IMR-90 (cell line): Measurements from ENCODE around the gene BCCIP. TPM values are rescaled to one million over a fixed set of nuclear protein-coding genes. Genes with fewer than 3 reads are reported as not detected.

ENCODE experiments used
- ATAC-seq: fragments of 200-7000 bp; cut with Tn5 transposase; 2 replicates; pipeline ENCODE4 v1.9.1; 2020; ENCODE audit warnings: low read depth, mild to moderate bottlenecking, moderate library complexity
- BruUV-seq: library from RNA; stranded (reverse); fragments of 400-500 nt; replicated peaks from 2 replicates; lab custom pipeline; 2021; lab: Mats Ljungman, UMichigan
- CTCF ChIA-PET: fragments of 300-600 bp; formaldehyde crosslinking; extraction: SDS; loops from one replicate; lab custom pipeline; 2021; ENCODE audit warnings: antibody characterized with exemption; lab: Yijun Ruan, JAX
- POLR2A ChIA-PET: fragments of 300-600 bp; sonication (Branson Sonifier 250); formaldehyde crosslinking; loops from one replicate; lab custom pipeline; 2022; ENCODE audit warnings: antibody characterized with exemption; ENCODE audit not compliant: unreplicated experiment; lab: Charles Lee
- DNase-seq: peaks from one replicate; pipeline ENCODE4 v3.0.0; 2013
- H2AFZ ChIP-seq: replicated peaks from 2 replicates; pipeline ENCODE3; 2013; ENCODE audit warnings: low read length, mild to moderate bottlenecking; ENCODE audit not compliant: poor library complexity
- H2AK5ac ChIP-seq: 2 replicates; pipeline ENCODE4 v1.6.1; 2013; ENCODE audit warnings: low read depth, low read length, inconsistent platforms
- H2AK9ac ChIP-seq: replicated peaks from 2 replicates; pipeline ENCODE3; 2013; ENCODE audit warnings: mild to moderate bottlenecking, low read depth, low read length, moderate library complexity; ENCODE audit not compliant: poor library complexity
- H2BK120ac ChIP-seq: 2 replicates; pipeline ENCODE4 v1.6.1; 2013; ENCODE audit warnings: low read depth, low read length, inconsistent platforms
- H2BK15ac ChIP-seq: 3 replicates; pipeline ENCODE4 v1.6.1; 2013; ENCODE audit warnings: low read depth, low read length, inconsistent platforms
- H2BK20ac ChIP-seq: 2 replicates; pipeline ENCODE4 v1.6.1; 2013; ENCODE audit warnings: low read depth, mild to moderate bottlenecking, inconsistent platforms, low read length, moderate library complexity
- H2BK5ac ChIP-seq: 2 replicates; pipeline ENCODE4 v1.6.1; 2013; ENCODE audit warnings: mild to moderate bottlenecking, low read depth, low read length, inconsistent platforms; ENCODE audit not compliant: poor library complexity, severe bottlenecking
- H3K14ac ChIP-seq: replicated peaks from 2 replicates; pipeline ENCODE4 v1.6.1; 2013; ENCODE audit warnings: low read depth, low read length, inconsistent platforms
- H3K18ac ChIP-seq: 2 replicates; pipeline ENCODE4 v1.6.1; 2013; ENCODE audit warnings: low read depth, low read length, control low read depth
- H3K23ac ChIP-seq: 2 replicates; pipeline ENCODE4 v1.6.1; 2013; ENCODE audit warnings: low read depth, low read length, inconsistent platforms
- H3K27ac ChIP-seq: 2 replicates; pipeline ENCODE4 v1.5.1; 2013; ENCODE audit warnings: mild to moderate bottlenecking, control low read depth, low read length; ENCODE audit not compliant: insufficient read depth
- H3K27me3 ChIP-seq: 2 replicates; pipeline ENCODE4 v1.6.1; 2013; ENCODE audit warnings: low read length; ENCODE audit not compliant: control insufficient read depth, insufficient read depth
- H3K36me3 ChIP-seq: 2 replicates; pipeline ENCODE4 v1.6.1; 2013; ENCODE audit warnings: low read length, mixed read lengths; ENCODE audit not compliant: control insufficient read depth, insufficient read depth
- H3K4ac ChIP-seq: 2 replicates; pipeline ENCODE4 v1.6.1; 2013; ENCODE audit warnings: low read depth, low read length, inconsistent platforms
- H3K4me1 ChIP-seq: 2 replicates; pipeline ENCODE4 v1.6.1; 2013; ENCODE audit warnings: low read length, mixed read lengths; ENCODE audit not compliant: control insufficient read depth, insufficient read depth
- H3K4me2 ChIP-seq: 2 replicates; pipeline ENCODE4 v1.6.1; 2013; ENCODE audit warnings: low read depth, mild to moderate bottlenecking, control low read depth, low read length, moderate library complexity
- H3K4me3 ChIP-seq: 2 replicates; pipeline ENCODE4 v1.5.1; 2013; ENCODE audit warnings: low read depth, mild to moderate bottlenecking, control low read depth, low read length, moderate library complexity; ENCODE audit not compliant: insufficient read depth
- H3K56ac ChIP-seq: 2 replicates; pipeline ENCODE4 v1.6.1; 2013; ENCODE audit warnings: low read length, inconsistent platforms; ENCODE audit not compliant: insufficient read depth; ENCODE audit errors: extremely low read depth
- H3K79me1 ChIP-seq, 2 experiments: 2 replicates each; pipeline ENCODE4 v1.6.1; 2013; ENCODE audit warnings: low read length in 2 of 2, inconsistent platforms in 1 of 2, low read depth in 1 of 2
- H3K9ac ChIP-seq: 2 replicates; pipeline ENCODE4 v1.6.1; 2013; ENCODE audit warnings: low read depth, low read length, control low read depth
- H3K9me1 ChIP-seq: 2 replicates; pipeline ENCODE4 v1.6.1; 2013; ENCODE audit warnings: low read length, inconsistent platforms; ENCODE audit not compliant: insufficient read depth
- H3K9me3 ChIP-seq: 2 replicates; pipeline ENCODE4 v1.6.1; 2013; ENCODE audit warnings: low read length; ENCODE audit not compliant: control insufficient read depth, insufficient read depth
- H4K20me1 ChIP-seq: 2 replicates; pipeline ENCODE4 v1.6.1; 2013; ENCODE audit warnings: low read length, inconsistent platforms; ENCODE audit not compliant: insufficient read depth
- H4K5ac ChIP-seq: 2 replicates; pipeline ENCODE4 v1.6.1; 2013; ENCODE audit warnings: mild to moderate bottlenecking, low read depth, low read length, control low read depth
- H4K8ac ChIP-seq, 2 experiments: 2 replicates each; pipeline ENCODE4 v1.6.1; 2013; ENCODE audit warnings: low read depth in 2 of 2, low read length in 2 of 2, control low read depth in 1 of 2, inconsistent platforms in 1 of 2
- H4K91ac ChIP-seq: 2 replicates; pipeline ENCODE4 v1.6.1; 2013; ENCODE audit warnings: low read depth, low read length, inconsistent platforms; ENCODE audit not compliant: insufficient read depth
- CEBPB ChIP-seq: IDR thresholded peaks from 2 replicates; pipeline ENCODE4 v1.6.1; 2012; ENCODE audit warnings: low read depth, low read length, improper control_type of control experiment
- FOS ChIP-seq: fragments of 150-350 bp; IDR thresholded peaks from 2 replicates; pipeline ENCODE4 v1.6.1; 2016; ENCODE audit warnings: low read depth, low read length
- MAZ ChIP-seq: IDR thresholded peaks from 2 replicates; pipeline ENCODE4 v1.6.1; 2012; ENCODE audit warnings: low read depth, mild to moderate bottlenecking, low read length, improper control_type of control experiment, moderate library complexity, borderline replicate concordance
- RAD21 ChIP-seq: IDR thresholded peaks from 2 replicates; pipeline ENCODE4 v1.6.1; 2012; ENCODE audit warnings: low read length, improper control_type of control experiment
- RCOR1 ChIP-seq: IDR thresholded peaks from 2 replicates; pipeline ENCODE4 v1.6.1; 2012; ENCODE audit warnings: mild to moderate bottlenecking, low read length, improper control_type of control experiment; ENCODE audit not compliant: insufficient replicate concordance
- WGBS, 2 experiments: methylation state at CpG; one replicate each; pipeline versions ENCODE4 v1.1.5 to v1.1.7; 2013; ENCODE audit warnings: missing lambda C conversion rate in 2 of 2; ENCODE audit not compliant: insufficient read length in 1 of 2; ENCODE audit errors: extremely low coverage in 2 of 2; 5-methylcytosine and 5-hydroxymethylcytosine counted together
- dilution Hi-C: fragments of 300-500 bp; cut with HindIII; formaldehyde crosslinking; loops from one replicate; pipeline ENCODE4 v1.14.3; 2018; ENCODE audit warnings: low sequenced_read_pairs; ENCODE audit not compliant: unreplicated experiment
- in situ Hi-C: fragments of 300-500 bp; cut with MboI; formaldehyde crosslinking; loops from 3 replicates; pipeline ENCODE4 v1.14.3; 2019; ENCODE audit warnings: low sequenced_read_pairs, inconsistent platforms, mixed read lengths
- intact Hi-C: fragments of 100-400 bp; cut with micrococcal nuclease; formaldehyde crosslinking; loops from 2 replicates; pipeline ENCODE4 v1.10.0; 2022
- polyA plus RNA-seq, 3 experiments: library from polyadenylated mRNA; depleted of rRNA; stranded (reverse); fragments of >200 nt; gene quantifications; 2 replicates each; pipeline ENCODE4 v1.2.3, GENCODE V29; 2012; ENCODE audit warnings: low replicate concordance in 1 of 3
- total RNA-seq: library from RNA; depleted of rRNA; stranded (reverse); fragments of >200 nt; gene quantifications from 2 replicates; pipeline ENCODE4 v1.2.3, GENCODE V29; 2012
- TF ChIP-seq, protein P1 (sequence below): fragments of 150-350 bp; IDR thresholded peaks from 2 replicates; pipeline ENCODE4 v1.6.1; 2017; ENCODE audit warnings: mild to moderate bottlenecking, antibody characterized with exemption, low read length, low read depth
- TF ChIP-seq, protein P2 (sequence below): fragments of 150-350 bp; IDR thresholded peaks from 2 replicates; pipeline ENCODE4 v1.6.1; 2016; ENCODE audit warnings: low read depth, mild to moderate bottlenecking, low read length, moderate library complexity, borderline replicate concordance

Gene BCCIP
- total and polyA plus RNA-seq, 2 of the 4 experiments (the other 2 are of a cell fraction) = 31.9 to 49.2 TPM

DNA sequence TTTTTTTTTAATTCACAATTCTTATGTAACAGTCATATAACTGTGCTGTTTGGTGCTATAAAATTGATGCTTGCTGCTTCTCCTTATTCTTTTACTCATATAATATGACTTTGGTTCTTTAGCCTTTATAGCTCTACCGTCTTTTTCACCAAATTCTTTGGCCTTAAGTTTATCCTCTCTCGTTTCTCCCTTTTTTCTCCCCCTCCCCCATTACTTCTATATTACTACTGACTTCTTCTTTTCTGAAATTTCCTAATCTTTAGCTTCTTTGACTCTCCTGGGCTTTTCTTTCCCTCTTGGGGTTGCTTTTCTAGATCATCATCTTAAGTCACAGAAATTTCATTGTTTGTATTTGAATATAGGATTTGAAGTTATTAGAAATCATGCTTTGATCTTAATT, 3.8 kb downstream of the BCCIP start:
- WGBS, 2 experiments = 86 to 100% methylated on average over 1 to 2 of the region's 2 CpGs
- H3K56ac ChIP-seq = no peak overlapping the region
- POLR2A ChIA-PET = no interaction called here

More for the DNA sequence above, 3.8 kb downstream of the BCCIP start:
- no peak for ATAC-seq
- H2AFZ ChIP-seq = no peak overlapping the region
- no peak overlapping the region for H4K91ac ChIP-seq
- no peaks in the 10 kb centered on the region for H3K9me1 ChIP-seq
- H2BK120ac ChIP-seq = no peak overlapping the region
- no peak for DNase-seq
- TF ChIP-seq CEBPB (no peak), FOS (no peak), RCOR1 (no peak), RAD21 (no peak), MAZ (no peak)
- TF ChIP-seq, protein P1, sequence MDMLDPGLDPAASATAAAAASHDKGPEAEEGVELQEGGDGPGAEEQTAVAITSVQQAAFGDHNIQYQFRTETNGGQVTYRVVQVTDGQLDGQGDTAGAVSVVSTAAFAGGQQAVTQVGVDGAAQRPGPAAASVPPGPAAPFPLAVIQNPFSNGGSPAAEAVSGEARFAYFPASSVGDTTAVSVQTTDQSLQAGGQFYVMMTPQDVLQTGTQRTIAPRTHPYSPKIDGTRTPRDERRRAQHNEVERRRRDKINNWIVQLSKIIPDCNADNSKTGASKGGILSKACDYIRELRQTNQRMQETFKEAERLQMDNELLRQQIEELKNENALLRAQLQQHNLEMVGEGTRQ = no peak
- TF ChIP-seq, protein P2, sequence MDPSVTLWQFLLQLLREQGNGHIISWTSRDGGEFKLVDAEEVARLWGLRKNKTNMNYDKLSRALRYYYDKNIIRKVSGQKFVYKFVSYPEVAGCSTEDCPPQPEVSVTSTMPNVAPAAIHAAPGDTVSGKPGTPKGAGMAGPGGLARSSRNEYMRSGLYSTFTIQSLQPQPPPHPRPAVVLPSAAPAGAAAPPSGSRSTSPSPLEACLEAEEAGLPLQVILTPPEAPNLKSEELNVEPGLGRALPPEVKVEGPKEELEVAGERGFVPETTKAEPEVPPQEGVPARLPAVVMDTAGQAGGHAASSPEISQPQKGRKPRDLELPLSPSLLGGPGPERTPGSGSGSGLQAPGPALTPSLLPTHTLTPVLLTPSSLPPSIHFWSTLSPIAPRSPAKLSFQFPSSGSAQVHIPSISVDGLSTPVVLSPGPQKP = no peak
- H2AK9ac ChIP-seq = no peak overlapping the region
- H3K4me2 ChIP-seq = no peak overlapping the region
- no peak overlapping the region for H3K4ac ChIP-seq
- no peak overlapping the region for H3K23ac ChIP-seq
- peaks cover 23 to 38% of the 10 kb centered on the region in 2 experiments for H3K79me1 ChIP-seq
- no peak overlapping the region for H2BK5ac ChIP-seq
- H3K18ac ChIP-seq = no peak overlapping the region
- H3K4me1 ChIP-seq = peaks cover 3% of the 10 kb centered on the region; the same call in 1 of the 2 replicates
- no peak overlapping the region for H4K5ac ChIP-seq
- no peak overlapping the region for H4K8ac ChIP-seq
- in situ Hi-C loops = no loop called here
- intact Hi-C loops = no loop called here
- H3K9ac ChIP-seq = no peak overlapping the region
- H2AK5ac ChIP-seq = no peak overlapping the region
- no peak overlapping the region for H3K27ac ChIP-seq
- peaks cover 24% of the 10 kb centered on the region for H3K36me3 ChIP-seq
- H2BK20ac ChIP-seq = no peak overlapping the region
- no peaks in the 10 kb centered on the region for H3K27me3 ChIP-seq
- no peak overlapping the region for H3K4me3 ChIP-seq
- CTCF ChIA-PET = no interaction called here
- H3K9me3 ChIP-seq = no peaks in the 10 kb centered on the region
- H2BK15ac ChIP-seq = no peak overlapping the region
- H4K20me1 ChIP-seq = peaks cover 13% of the 10 kb centered on the region; the same call in 1 of the 2 replicates
- no peak overlapping the region for H3K14ac ChIP-seq
- dilution Hi-C loops = no loop called here
- no TSS peak for BruUV-seq
